HG03520 (cell line): ENCODE data around the gene GABRE.
"Not testable (repeated sequence)": the region's sequence is repeated elsewhere in the genome, so short reads cannot be mapped to it uniquely, and the experiment has no call there.

Experiments used
- ATAC-seq: cut with Tn5 transposase; IDR thresholded peaks from one replicate; pipeline ENCODE4 v1.9.1; 2021; ENCODE audit warnings: mild to moderate bottlenecking, moderate library complexity; ENCODE audit not compliant: unreplicated experiment

Gene GABRE

GRCh38 chrX:151970027-151970426, 4.4 kb downstream of the GABRE start:
- no peak for ATAC-seq

GRCh38 chrX:151966236-151966635, 8.2 kb downstream of the GABRE start:
- ATAC-seq: no peak

GRCh38 chrX:151962034-151962433, 12.4 kb downstream of the GABRE start:
- no peak for ATAC-seq

GRCh38 chrX:151958101-151958500, 16.4 kb downstream of the GABRE start:
- no peak for ATAC-seq

GRCh38 chrX:151954730-151955129, 19.7 kb downstream of the GABRE start:
- no peak for ATAC-seq

GRCh38 chrX:151938172-151938571, 36.3 kb downstream of the GABRE start:
- no peak for ATAC-seq

GRCh38 chrX:151935358-151935757, 39.1 kb downstream of the GABRE start:
- ATAC-seq: no peak

GRCh38 chrX:151929126-151929525, 45.4 kb downstream of the GABRE start:
- no peak for ATAC-seq

GRCh38 chrX:151923648-151924047, 50.8 kb downstream of the GABRE start:
- ATAC-seq: no peak

GRCh38 chrX:151922692-151923091, 51.8 kb downstream of the GABRE start:
- ATAC-seq: no peak

GRCh38 chrX:151921866-151922265, 52.6 kb downstream of the GABRE start:
- ATAC-seq: no peak

GRCh38 chrX:151921292-151921691, 53.2 kb downstream of the GABRE start:
- ATAC-seq: no peak

GRCh38 chrX:151920530-151920929, 53.9 kb downstream of the GABRE start:
- no peak for ATAC-seq

GRCh38 chrX:151920101-151920500, 54.4 kb downstream of the GABRE start:
- no peak for ATAC-seq

- no peak for ATAC-seq
These were observed 54.9 kb downstream of the GABRE start for GRCh38 chrX:151919610-151920009.

GRCh38 chrX:151918736-151919135, 55.7 kb downstream of the GABRE start:
- ATAC-seq: not testable (repeated sequence)

GRCh38 chrX:151912780-151913179, 61.7 kb downstream of the GABRE start, which contains the start of gene MAGEA4:
Gene MAGEA4, plus strand, starts transcription at chrX:151912889. Its CDS starts 10,776 bp downstream, at chrX:151923665.
- ATAC-seq: no peak

GRCh38 chrX:151912221-151912620, 62.3 kb downstream of the GABRE start:
- no peak for ATAC-seq

- ATAC-seq: no peak
These were observed 69.5 kb downstream of the GABRE start for GRCh38 chrX:151904989-151905388.
